SU-DHL-6 (cell line): ENCODE measurements around the gene PICK1.

ENCODE experiments used
- H2AFZ ChIP-seq: fragments of 200-600 bp; sonication (generic); 2 replicates; pipeline ENCODE4 v1.6.1; 2014; ENCODE audit warnings: low read depth, mild to moderate bottlenecking, moderate library complexity, mixed read lengths, antibody characterized with exemption, low read length; ENCODE audit not compliant: severe bottlenecking
- H3F3A ChIP-seq: fragments of 200-600 bp; shearing (Covaris generic); 2 replicates; pipeline ENCODE4 v1.6.0; 2016; ENCODE audit warnings: antibody characterized with exemption, mild to moderate bottlenecking; ENCODE audit not compliant: insufficient read depth
- H3K27ac ChIP-seq: fragments of 200-600 bp; sonication (generic); 2 replicates; pipeline ENCODE4 v1.5.1; 2016; ENCODE audit warnings: low read depth, mild to moderate bottlenecking, low read length, moderate library complexity, mixed read lengths
- H3K27me3 ChIP-seq: fragments of 200-600 bp; sonication (generic), shearing (Covaris generic); 2 replicates; pipeline ENCODE4 v1.6.0; 2014; ENCODE audit warnings: mild to moderate bottlenecking, low read length
- H3K36me3 ChIP-seq: fragments of 200-600 bp; sonication (generic); 2 replicates; pipeline ENCODE4 v1.6.1; 2014; ENCODE audit warnings: mild to moderate bottlenecking, low read length, mixed read lengths
- H3K4me2 ChIP-seq: fragments of 300-600, 200-600 bp; shearing (Covaris generic), sonication (generic); 2 replicates; pipeline ENCODE4 v1.6.0; 2014; ENCODE audit warnings: low read length, low read depth, mild to moderate bottlenecking; ENCODE audit not compliant: poor library complexity, severe bottlenecking
- H3K4me3 ChIP-seq: fragments of 200-600 bp; sonication (generic); 2 replicates; pipeline ENCODE4 v1.5.1; 2014; ENCODE audit warnings: antibody characterized with exemption, low read length, mild to moderate bottlenecking, mixed read lengths; ENCODE audit not compliant: insufficient read depth, poor library complexity, severe bottlenecking
- H3K79me2 ChIP-seq: fragments of 200-600 bp; sonication (generic); 2 replicates; pipeline ENCODE4 v1.6.1; 2014; ENCODE audit warnings: mild to moderate bottlenecking, low read length, moderate library complexity; ENCODE audit not compliant: insufficient read depth
- H3K9ac ChIP-seq: fragments of 200-600 bp; sonication (generic); 2 replicates; pipeline ENCODE4 v1.7.0; 2014; ENCODE audit warnings: mild to moderate bottlenecking, low read length
- H3K9me2 ChIP-seq: fragments of 200-600 bp; sonication (generic); replicated peaks from 2 replicates; pipeline ENCODE4 v1.6.1; 2014; ENCODE audit warnings: low read length; ENCODE audit not compliant: insufficient read depth
- H3K9me3 ChIP-seq: fragments of 200-600 bp; sonication (generic); 2 replicates; pipeline ENCODE4 v1.6.1; 2014; ENCODE audit warnings: low read length, mixed read lengths; ENCODE audit not compliant: insufficient read depth
- H4K20me1 ChIP-seq: fragments of 200-600 bp; sonication (generic); 2 replicates; pipeline ENCODE4 v1.6.1; 2014; ENCODE audit warnings: low read depth, mild to moderate bottlenecking, antibody characterized with exemption, low read length, moderate library complexity, mixed read lengths
- EZH2phosphoT487 ChIP-seq: fragments of 200-600 bp; sonication (generic), shearing (Covaris generic); conservative IDR thresholded peaks from 2 replicates; pipeline ENCODE4 v1.6.1; 2018; ENCODE audit warnings: mild to moderate bottlenecking, antibody characterized with exemption, low read length, moderate library complexity, mixed read lengths
- TF ChIP-seq, protein P1 (sequence below): fragments of 200-600 bp; sonication (generic); IDR thresholded peaks from one replicate; pipeline ENCODE4 v1.5.1; 2017; ENCODE audit warnings: antibody characterized with exemption, mild to moderate bottlenecking, low read length, moderate library complexity; ENCODE audit not compliant: insufficient read depth, poor library complexity, severe bottlenecking

PICK1 gene

GRCh38 chr22:38071421-38072321 lies 14.5 kb downstream of the PICK1 start:
- Histone ChIP-seq H3K4me3 (no peak overlapping the region), H3K27ac (no peak overlapping the region), H4K20me1 (no peaks in the 10 kb centered on the region), H3K79me2 (no peaks in the 10 kb centered on the region), H3K9me3 (no peaks in the 10 kb centered on the region), H3K9ac (no peak overlapping the region), H2AFZ (no peak overlapping the region), H3K9me2 (no peaks in the 10 kb centered on the region), H3K27me3 (no peaks in the 10 kb centered on the region), H3K4me2 (no peak overlapping the region), H3K36me3 (no peaks in the 10 kb centered on the region), H3F3A (no peaks in the 10 kb centered on the region)
- TF ChIP-seq EZH2phosphoT487: no peak
- TF ChIP-seq, protein P1, sequence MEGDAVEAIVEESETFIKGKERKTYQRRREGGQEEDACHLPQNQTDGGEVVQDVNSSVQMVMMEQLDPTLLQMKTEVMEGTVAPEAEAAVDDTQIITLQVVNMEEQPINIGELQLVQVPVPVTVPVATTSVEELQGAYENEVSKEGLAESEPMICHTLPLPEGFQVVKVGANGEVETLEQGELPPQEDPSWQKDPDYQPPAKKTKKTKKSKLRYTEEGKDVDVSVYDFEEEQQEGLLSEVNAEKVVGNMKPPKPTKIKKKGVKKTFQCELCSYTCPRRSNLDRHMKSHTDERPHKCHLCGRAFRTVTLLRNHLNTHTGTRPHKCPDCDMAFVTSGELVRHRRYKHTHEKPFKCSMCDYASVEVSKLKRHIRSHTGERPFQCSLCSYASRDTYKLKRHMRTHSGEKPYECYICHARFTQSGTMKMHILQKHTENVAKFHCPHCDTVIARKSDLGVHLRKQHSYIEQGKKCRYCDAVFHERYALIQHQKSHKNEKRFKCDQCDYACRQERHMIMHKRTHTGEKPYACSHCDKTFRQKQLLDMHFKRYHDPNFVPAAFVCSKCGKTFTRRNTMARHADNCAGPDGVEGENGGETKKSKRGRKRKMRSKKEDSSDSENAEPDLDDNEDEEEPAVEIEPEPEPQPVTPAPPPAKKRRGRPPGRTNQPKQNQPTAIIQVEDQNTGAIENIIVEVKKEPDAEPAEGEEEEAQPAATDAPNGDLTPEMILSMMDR: no peak

DNA sequence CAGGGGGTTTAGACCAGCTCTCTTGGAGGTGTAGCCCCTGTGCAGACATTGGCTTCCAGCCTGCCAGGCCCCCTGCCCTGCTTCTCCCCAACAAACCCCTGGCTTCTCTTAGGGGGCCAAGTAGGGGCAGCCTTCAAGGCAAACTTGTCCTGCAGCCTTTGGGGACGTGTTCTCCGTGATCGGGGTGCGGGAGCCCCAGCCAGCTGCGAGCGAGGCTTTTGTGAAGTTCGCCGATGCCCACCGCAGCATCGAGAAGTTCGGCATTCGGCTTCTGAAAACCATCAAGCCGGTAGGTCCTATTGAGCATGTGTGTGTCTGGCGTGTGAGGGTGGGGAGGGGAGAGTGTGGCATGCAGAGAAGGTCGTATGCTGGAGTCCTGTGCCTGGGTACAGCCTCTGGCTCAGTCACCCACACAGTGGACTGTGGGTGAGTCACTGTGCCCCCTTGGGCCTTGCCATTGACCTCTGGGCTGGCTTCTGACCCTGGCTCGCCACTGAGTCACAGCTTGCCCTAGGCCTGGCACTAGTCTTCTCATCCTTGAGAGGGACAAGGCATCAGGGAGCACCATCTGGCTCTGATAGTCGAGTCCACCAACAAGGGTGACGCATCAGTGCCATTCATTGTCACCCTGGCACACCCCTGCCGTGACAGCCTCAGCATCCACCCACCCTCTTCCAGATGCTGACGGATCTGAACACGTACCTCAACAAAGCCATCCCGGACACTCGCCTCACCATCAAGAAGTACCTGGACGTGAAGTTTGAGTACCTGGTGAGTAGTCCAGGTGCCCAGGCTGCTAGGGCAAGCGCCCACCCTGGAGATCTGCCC lies 15.3 kb downstream of the PICK1 start:
- no peak for TF ChIP-seq EZH2phosphoT487
- TF ChIP-seq, protein P1: no peak
- H3K27ac ChIP-seq: no peak overlapping the region

DNA sequence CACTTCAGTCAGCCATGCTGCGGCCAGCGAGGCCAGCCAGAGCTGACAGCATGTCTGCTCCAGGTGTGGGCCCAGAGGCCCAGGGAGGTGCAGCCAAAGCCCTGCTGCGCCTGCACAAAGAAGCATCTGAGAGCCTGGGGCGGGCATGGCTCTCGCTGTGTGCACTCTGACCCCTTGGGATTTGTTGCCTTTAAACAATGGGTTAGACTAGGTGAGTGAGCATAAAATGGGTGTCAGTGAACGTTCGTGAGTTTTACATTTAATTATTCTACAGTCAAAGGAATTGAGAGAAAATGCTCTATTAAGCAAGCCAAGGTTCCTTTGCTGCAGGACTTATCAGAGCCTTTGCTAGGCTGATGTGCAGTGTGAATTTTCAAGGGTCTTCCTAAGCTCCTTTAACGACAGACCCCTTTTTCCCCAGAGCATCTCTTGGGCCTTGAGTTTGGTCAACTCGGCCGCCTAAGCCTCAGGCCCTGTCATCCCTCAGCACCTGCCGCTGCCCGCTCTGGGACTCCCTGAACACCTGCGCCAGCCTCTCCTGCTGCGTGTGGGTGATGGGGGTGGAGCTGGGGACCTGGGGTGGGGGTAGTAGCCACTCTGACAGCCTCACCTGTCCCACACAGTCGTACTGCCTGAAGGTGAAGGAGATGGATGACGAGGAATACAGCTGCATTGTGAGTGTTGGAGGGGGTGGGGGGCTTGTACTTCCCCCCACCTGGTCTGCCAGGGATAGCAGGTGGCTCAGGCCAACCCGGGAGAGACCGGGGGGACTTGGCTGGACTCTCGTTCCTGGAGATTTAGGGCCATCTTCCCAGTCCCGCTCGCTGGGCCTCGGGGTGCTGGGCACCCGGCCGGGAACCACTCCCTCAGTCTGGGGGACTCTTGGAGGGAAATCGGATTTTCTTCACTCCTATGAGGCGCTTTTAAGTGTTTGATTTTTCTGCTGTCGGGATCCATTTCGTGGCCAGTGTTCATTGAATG lies 16.2 kb downstream of the PICK1 start:
- Histone ChIP-seq H3K9me2 (no peaks in the 10 kb centered on the region), H3F3A (no peaks in the 10 kb centered on the region), H3K4me3 (no peak overlapping the region), H3K79me2 (no peaks in the 10 kb centered on the region), H3K36me3 (no peaks in the 10 kb centered on the region), H3K27ac (no peak overlapping the region), H4K20me1 (no peaks in the 10 kb centered on the region), H3K4me2 (no peak overlapping the region), H2AFZ (no peak overlapping the region), H3K9me3 (no peaks in the 10 kb centered on the region), H3K27me3 (no peaks in the 10 kb centered on the region), H3K9ac (no peak overlapping the region)
- TF ChIP-seq, protein P1: no peak
- TF ChIP-seq EZH2phosphoT487: no peak

More for the DNA sequence above, 15.3 kb downstream of the PICK1 start:
- Histone ChIP-seq H2AFZ (no peak overlapping the region), H3F3A (no peaks in the 10 kb centered on the region), H3K4me3 (no peak overlapping the region), H4K20me1 (no peaks in the 10 kb centered on the region), H3K9me3 (no peaks in the 10 kb centered on the region), H3K9ac (no peak overlapping the region), H3K9me2 (no peaks in the 10 kb centered on the region), H3K36me3 (no peaks in the 10 kb centered on the region), H3K4me2 (no peak overlapping the region), H3K27me3 (no peaks in the 10 kb centered on the region), H3K79me2 (no peaks in the 10 kb centered on the region)
